Inflammatory macrophage treated with lipopolysaccharide for 4 hours (primary cell): ENCODE results near the gene DGCR8.

Experiments
- DNase-seq: peaks from one replicate; pipeline ENCODE4 v3.0.0-alpha.2; 2020

Gene DGCR8

GRCh38 chr22:20092477-20092854 is 12.4 kb downstream of the DGCR8 start:
- DNase-seq = no peak

- DNase-seq = no peak
Observed at GRCh38 chr22:20093418-20094196, 13.6 kb downstream of the DGCR8 start.

- no peak for DNase-seq
Observed at GRCh38 chr22:20094197-20094807, 14.3 kb downstream of the DGCR8 start.

GRCh38 chr22:20095521-20095920 is 15.5 kb downstream of the DGCR8 start:
- DNase-seq = no peak

- DNase-seq = no peak
Observed at GRCh38 chr22:20096574-20097420, 16.8 kb downstream of the DGCR8 start.

- DNase-seq = no peak
Observed at GRCh38 chr22:20099099-20099711, 19.2 kb downstream of the DGCR8 start.

GRCh38 chr22:20101638-20102037 is 21.6 kb downstream of the DGCR8 start:
- DNase-seq = no peak

GRCh38 chr22:20102203-20102780 is 22.3 kb downstream of the DGCR8 start:
- DNase-seq = no peak

- no peak for DNase-seq
Observed at GRCh38 chr22:20105456-20106204, 25.6 kb downstream of the DGCR8 start.

- no peak for DNase-seq
Observed at GRCh38 chr22:20106205-20106848, 26.3 kb downstream of the DGCR8 start.

GRCh38 chr22:20106849-20107237 is 26.8 kb downstream of the DGCR8 start:
- DNase-seq = no peak

- DNase-seq = no peak
Observed at GRCh38 chr22:20107471-20107901, 27.4 kb downstream of the DGCR8 start.

GRCh38 chr22:20107951-20108756 is 28.1 kb downstream of the DGCR8 start:
- DNase-seq = no peak

- DNase-seq = no peak
Observed at GRCh38 chr22:20108757-20109230, 28.8 kb downstream of the DGCR8 start.

GRCh38 chr22:20109411-20110358 is 29.6 kb downstream of the DGCR8 start:
- DNase-seq = no peak

GRCh38 chr22:20110359-20110985 is 30.4 kb downstream of the DGCR8 start:
- no peak for DNase-seq

GRCh38 chr22:20111045-20111688 is 31.1 kb downstream of the DGCR8 start:
- DNase-seq = no peak
